Measurements from ENCODE around the gene ST6GALNAC2.
"Not testable (repeated sequence)": the region's sequence is repeated elsewhere in the genome, so short reads cannot be mapped to it uniquely, and the experiment has no call there.

ST6GALNAC2 gene

GRCh38 chr17:76525513-76525833 lies 60.2 kb downstream of the ST6GALNAC2 start:
- not testable (repeated sequence) for DNase-seq

- DNase-seq, result no peak
Measured at GRCh38 chr17:76524598-76525512, 60.8 kb downstream of the ST6GALNAC2 start.

- DNase-seq, result peak; percentile 70
Measured at GRCh38 chr17:76523084-76524037, 62.3 kb downstream of the ST6GALNAC2 start.

GRCh38 chr17:76521683-76522082 lies 64.0 kb downstream of the ST6GALNAC2 start:
- not testable (repeated sequence) for DNase-seq

- DNase-seq, result no peak
Measured at GRCh38 chr17:76521262-76521661, 64.4 kb downstream of the ST6GALNAC2 start.

- DNase-seq, result no peak
Measured at GRCh38 chr17:76519048-76519966, 66.4 kb downstream of the ST6GALNAC2 start.

- no peak for DNase-seq
Measured at GRCh38 chr17:76517638-76518038, 68.0 kb downstream of the ST6GALNAC2 start.
